ENCODE data around the gene CTIF. TPM values are rescaled to one million over a fixed set of nuclear protein-coding genes. Genes with fewer than 3 reads are reported as not detected.

CTIF gene
- total RNA-seq, 6 experiments from 2014 or later, result 77.6 to 100 (median 79.2) TPM

- no peaks in the 10 kb centered on the region; the same call in 1 of the 2 replicates for H3K27me3 Mint-ChIP-seq (ENCODE audit: insufficient read depth)
- no peak overlapping the region for H3K27ac Mint-ChIP-seq
- no peak for DNase-seq
- peaks cover 9% of the 10 kb centered on the region for H3K4me1 Mint-ChIP-seq (ENCODE audit: low read depth)
- H3K4me3 Mint-ChIP-seq, result no peak overlapping the region
- no peaks in the 10 kb centered on the region for H3K9me3 Mint-ChIP-seq
- TF ChIP-seq, protein P1, sequence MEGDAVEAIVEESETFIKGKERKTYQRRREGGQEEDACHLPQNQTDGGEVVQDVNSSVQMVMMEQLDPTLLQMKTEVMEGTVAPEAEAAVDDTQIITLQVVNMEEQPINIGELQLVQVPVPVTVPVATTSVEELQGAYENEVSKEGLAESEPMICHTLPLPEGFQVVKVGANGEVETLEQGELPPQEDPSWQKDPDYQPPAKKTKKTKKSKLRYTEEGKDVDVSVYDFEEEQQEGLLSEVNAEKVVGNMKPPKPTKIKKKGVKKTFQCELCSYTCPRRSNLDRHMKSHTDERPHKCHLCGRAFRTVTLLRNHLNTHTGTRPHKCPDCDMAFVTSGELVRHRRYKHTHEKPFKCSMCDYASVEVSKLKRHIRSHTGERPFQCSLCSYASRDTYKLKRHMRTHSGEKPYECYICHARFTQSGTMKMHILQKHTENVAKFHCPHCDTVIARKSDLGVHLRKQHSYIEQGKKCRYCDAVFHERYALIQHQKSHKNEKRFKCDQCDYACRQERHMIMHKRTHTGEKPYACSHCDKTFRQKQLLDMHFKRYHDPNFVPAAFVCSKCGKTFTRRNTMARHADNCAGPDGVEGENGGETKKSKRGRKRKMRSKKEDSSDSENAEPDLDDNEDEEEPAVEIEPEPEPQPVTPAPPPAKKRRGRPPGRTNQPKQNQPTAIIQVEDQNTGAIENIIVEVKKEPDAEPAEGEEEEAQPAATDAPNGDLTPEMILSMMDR (IDR thresholded peaks at IDR 0.05), result no peak
- no peaks in the 10 kb centered on the region for H3K36me3 Mint-ChIP-seq (ENCODE audit: low read depth)
Measured at GRCh38 chr18:48891721-48892120, 352.9 kb downstream of the CTIF start.

DNA sequence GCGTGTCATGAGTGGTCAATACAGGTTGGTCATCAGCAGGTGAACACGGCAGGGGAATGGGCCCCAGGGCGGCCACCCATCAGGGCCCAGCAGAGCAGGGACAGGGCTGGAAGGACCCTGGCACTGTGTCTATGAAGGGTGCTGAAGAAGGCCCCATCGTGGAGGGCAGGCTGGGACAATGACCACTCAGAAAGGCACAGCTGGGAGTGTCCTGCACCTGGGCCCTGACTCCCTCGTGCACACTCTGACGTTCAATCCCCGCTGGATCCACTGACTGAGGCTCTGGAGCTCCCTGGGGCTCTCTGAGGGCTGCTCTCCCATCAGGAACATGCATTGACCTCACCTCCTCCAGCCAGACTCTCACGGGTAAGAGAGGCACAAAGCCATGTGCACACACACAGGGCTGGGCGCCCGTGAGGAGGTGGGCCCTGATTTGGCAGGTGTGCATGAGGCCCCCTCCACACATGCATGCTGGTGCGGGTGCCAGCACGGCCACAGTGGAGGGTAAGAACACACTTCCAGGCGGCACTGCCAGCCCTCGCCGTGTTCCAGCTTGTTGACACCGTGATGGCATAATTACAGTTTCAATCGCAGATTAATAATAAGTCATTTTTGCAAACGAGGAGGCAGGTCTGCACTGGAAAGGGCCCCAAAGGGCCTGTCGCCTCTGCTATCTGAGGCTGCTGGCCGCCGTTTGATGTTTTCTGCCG, 353.5 kb downstream of the CTIF start:
- TF ChIP-seq, protein P1 (IDR thresholded peaks at IDR 0.05), result no peak
- Mint-ChIP-seq H3K9me3 (no peaks in the 10 kb centered on the region), H3K27ac (no peak overlapping the region), H3K27me3 (ENCODE audit: insufficient read depth) (no peaks in the 10 kb centered on the region; the same call in 1 of the 2 replicates), H3K4me3 (no peak overlapping the region), H3K4me1 (ENCODE audit: low read depth) (peaks cover 15% of the 10 kb centered on the region), H3K36me3 (ENCODE audit: low read depth) (no peaks in the 10 kb centered on the region)
- DNase-seq, result no peak

DNA sequence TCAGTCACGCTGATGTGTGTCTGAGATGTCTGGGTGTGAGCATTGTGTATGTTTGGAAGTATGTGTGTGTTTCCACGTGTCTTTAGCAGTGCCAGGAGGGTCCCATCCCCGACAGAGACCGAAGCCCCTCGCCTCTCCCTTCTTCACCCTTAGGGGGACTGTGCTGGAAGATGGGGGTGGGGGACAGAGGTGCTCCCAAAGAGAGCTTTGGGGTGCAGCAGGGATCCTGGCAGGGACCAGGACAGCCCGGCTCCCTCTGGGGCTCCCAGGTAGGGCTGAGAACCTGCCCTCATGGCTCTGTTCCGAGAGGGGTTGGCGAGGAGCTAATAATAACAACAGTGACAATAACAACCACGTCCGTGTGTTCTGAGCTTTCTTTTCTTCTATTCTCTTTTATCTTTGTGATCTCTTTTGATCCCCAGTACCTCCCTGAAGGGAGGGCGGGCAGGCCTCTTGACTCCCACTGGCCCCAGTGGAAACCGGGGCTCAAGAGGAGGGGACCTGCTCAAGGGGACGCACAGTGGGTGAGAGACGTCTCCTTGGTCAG, 354.3 kb downstream of the CTIF start:
- Mint-ChIP-seq H3K4me1 (ENCODE audit: low read depth) (peaks cover 18% of the 10 kb centered on the region), H3K9me3 (no peaks in the 10 kb centered on the region), H3K36me3 (ENCODE audit: low read depth) (no peaks in the 10 kb centered on the region), H3K27me3 (ENCODE audit: insufficient read depth) (no peaks in the 10 kb centered on the region; the same call in 1 of the 2 replicates), H3K27ac (no peak overlapping the region), H3K4me3 (no peak overlapping the region)
- no peak for DNase-seq
- TF ChIP-seq, protein P1 (IDR thresholded peaks at IDR 0.05), result no peak

DNA sequence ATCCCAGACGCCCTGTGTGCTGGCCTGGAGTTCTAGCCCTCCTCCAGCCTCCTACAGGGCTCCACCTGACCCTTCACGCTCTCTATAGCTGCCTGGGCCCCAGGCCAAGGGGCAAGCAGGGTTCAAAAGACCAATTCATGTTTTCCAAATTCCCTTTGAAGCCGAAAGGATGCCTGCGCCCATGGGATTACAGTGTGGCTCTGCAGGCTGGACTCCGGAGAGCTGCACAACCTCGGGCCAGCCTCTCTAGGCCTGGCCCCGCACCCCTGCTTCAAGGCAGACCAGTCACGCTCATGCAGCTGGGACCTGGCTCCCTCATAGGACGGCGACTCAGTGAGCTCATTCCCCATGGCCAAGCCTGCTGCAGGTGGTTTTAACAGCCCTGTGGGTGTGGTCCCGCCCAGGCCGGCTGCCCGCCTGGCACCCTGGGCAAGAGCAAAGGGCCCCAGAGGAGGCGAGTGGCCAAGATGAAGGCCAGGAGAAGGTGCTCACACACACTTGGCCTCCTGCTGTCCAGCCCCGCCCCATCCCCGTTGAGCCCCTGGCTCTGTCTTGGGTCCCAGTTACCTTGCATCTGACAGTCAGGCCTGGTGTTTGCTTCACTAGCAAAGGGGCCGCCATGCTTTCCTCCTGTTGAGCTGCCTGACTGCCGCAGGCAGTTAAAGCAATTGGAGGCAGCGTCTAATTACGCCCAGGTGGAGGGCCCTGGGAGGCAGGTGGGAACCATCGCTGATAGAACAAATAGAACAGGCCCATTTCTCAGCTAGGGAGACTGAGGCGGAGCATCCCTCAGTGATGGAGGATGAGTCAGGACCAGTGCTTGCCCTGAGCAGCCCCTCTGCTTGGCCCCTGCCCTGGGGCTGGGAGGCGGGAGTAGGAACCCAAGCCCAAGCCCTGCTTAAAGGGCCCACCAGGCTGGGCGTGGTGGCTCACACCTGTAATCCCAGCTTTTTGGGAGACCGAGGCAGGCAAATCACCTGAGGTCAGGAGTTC, 355.1 kb downstream of the CTIF start:
- no peaks in the 10 kb centered on the region for H3K9me3 Mint-ChIP-seq
- peaks cover 18% of the 10 kb centered on the region for H3K4me1 Mint-ChIP-seq (ENCODE audit: low read depth)
- no peak overlapping the region for H3K27ac Mint-ChIP-seq
- TF ChIP-seq, protein P1 (IDR thresholded peaks at IDR 0.05), result no peak
- no peak for DNase-seq
- H3K4me3 Mint-ChIP-seq, result no peak overlapping the region
- no peaks in the 10 kb centered on the region; the same call in 1 of the 2 replicates for H3K27me3 Mint-ChIP-seq (ENCODE audit: insufficient read depth)
- H3K36me3 Mint-ChIP-seq (ENCODE audit: low read depth), result 0 out of 2 replicates have a peak, but pooled peaks cover 6% of the 10 kb centered on the region

- Mint-ChIP-seq H3K4me1 (ENCODE audit: low read depth) (peaks cover 20% of the 10 kb centered on the region), H3K4me3 (no peak overlapping the region), H3K27me3 (ENCODE audit: insufficient read depth) (no peaks in the 10 kb centered on the region; the same call in 1 of the 2 replicates), H3K9me3 (peaks cover 6% of the 10 kb centered on the region), H3K27ac (no peak overlapping the region), H3K36me3 (ENCODE audit: low read depth) (peaks cover 13% of the 10 kb centered on the region; the same call in 1 of the 2 replicates)
- DNase-seq, result no peak
- TF ChIP-seq, protein P1 (IDR thresholded peaks at IDR 0.05), result no peak
Measured at GRCh38 chr18:48894799-48895346, 356.0 kb downstream of the CTIF start.
